HUES64 (cell line): ENCODE results near the gene AASS. TPM values are rescaled to one million over a fixed set of nuclear protein-coding genes. Genes with fewer than 3 reads are reported as not detected.
"Not testable (repeated sequence)": the region's sequence is repeated elsewhere in the genome, so short reads cannot be mapped to it uniquely, and the experiment has no call there.

Experiments used
- H3K27ac ChIP-seq: 2 replicates; pipeline ENCODE4 v1.7.0; 2013; ENCODE audit warnings: low read depth, low read length, inconsistent platforms
- H3K27me3 ChIP-seq: 2 replicates; pipeline ENCODE4 v1.6.1; 2013; ENCODE audit warnings: mild to moderate bottlenecking, low read length; ENCODE audit not compliant: insufficient read depth
- H3K36me3 ChIP-seq: 2 replicates; pipeline ENCODE4 v1.6.1; 2013; ENCODE audit warnings: mild to moderate bottlenecking, low read length; ENCODE audit not compliant: insufficient read depth
- H3K4me1 ChIP-seq: 2 replicates; pipeline ENCODE4 v1.6.1; 2013; ENCODE audit warnings: mild to moderate bottlenecking, low read length, moderate library complexity; ENCODE audit not compliant: insufficient read depth
- H3K4me3 ChIP-seq: 2 replicates; pipeline ENCODE4 v1.5.1; 2013; ENCODE audit warnings: mild to moderate bottlenecking, low read length, moderate library complexity
- H3K9ac ChIP-seq: 2 replicates; pipeline ENCODE4 v1.6.1; 2013; ENCODE audit warnings: mild to moderate bottlenecking, low read depth, low read length
- H3K9me3 ChIP-seq: 2 replicates; pipeline ENCODE4 v1.6.1; 2013; ENCODE audit warnings: low read depth, low read length; ENCODE audit not compliant: insufficient read depth
- WGBS: fragments of 150-250, 120-280 bp; methylation state at CpG from one replicate; pipeline ENCODE4 v1.1.7; 2013; ENCODE audit warnings: missing lambda C conversion rate; 5-methylcytosine and 5-hydroxymethylcytosine counted together
- polyA plus RNA-seq, 2 experiments: library from polyadenylated mRNA; stranded (reverse); fragments of 50-300 nt; gene quantifications; one replicate each; pipeline ENCODE4 v1.2.3, GENCODE V29; 2013

AASS gene
- polyA plus RNA-seq (2013, experiment 1 of 2), result 80.1 TPM
- polyA plus RNA-seq (2013, experiment 2 of 2), result 93.5 TPM

- peak within 1 kb of the TSS; percentile 89 for H3K27ac ChIP-seq
These were observed at the start of gene AASS for GRCh38 chr7:122143751-122144711. Gene AASS (minus strand): TSS chr7:122144249. CDS start chr7:122133726, 10,523 bp downstream.

GRCh38 chr7:122188785-122189184 lies 44.7 kb upstream of the AASS start:
- Histone ChIP-seq H3K4me1 (no peaks in the 10 kb centered on the region; the same call in 1 of the 2 replicates), H3K27ac (no peak overlapping the region), H3K9ac (no peak overlapping the region), H3K4me3 (no peak overlapping the region), H3K36me3 (no peaks in the 10 kb centered on the region), H3K9me3 (0 out of 2 replicates have a peak, but pooled peaks cover 4% of the 10 kb centered on the region), H3K27me3 (no peaks in the 10 kb centered on the region)

More at GRCh38 chr7:122143751-122144711, at the start of gene AASS:
- H3K27me3 ChIP-seq, result no peaks in the 10 kb centered on the region
- peak within 1 kb of the TSS; percentile 99 for H3K4me3 ChIP-seq
- 2% methylated on average over 69 of the region's 69 CpGs for WGBS
- peak within 1 kb of the TSS; percentile 92 for H3K9ac ChIP-seq
- H3K36me3 ChIP-seq, result peaks cover 2% of the 10 kb centered on the region; the same call in 1 of the 2 replicates
- H3K9me3 ChIP-seq, result no peaks in the 10 kb centered on the region
- peaks cover 49% of the 10 kb centered on the region for H3K4me1 ChIP-seq

GRCh38 chr7:122183106-122183505 lies 39.1 kb upstream of the AASS start:
- 95% methylated on average over 3 of the region's 3 CpGs for WGBS
- H3K9ac ChIP-seq, result no peak overlapping the region

GRCh38 chr7:122182081-122182480 lies 38.0 kb upstream of the AASS start:
- Histone ChIP-seq H3K27ac (no peak overlapping the region), H3K27me3 (no peaks in the 10 kb centered on the region), H3K9me3 (no peaks in the 10 kb centered on the region), H3K9ac (no peak overlapping the region), H3K36me3 (no peaks in the 10 kb centered on the region), H3K4me1 (no peaks in the 10 kb centered on the region), H3K4me3 (no peak overlapping the region)
- WGBS, result 35% methylated on average over 1 of the region's 1 CpG

More at GRCh38 chr7:122183106-122183505, 39.1 kb upstream of the AASS start:
- no peaks in the 10 kb centered on the region for H3K4me1 ChIP-seq
- no peak overlapping the region for H3K27ac ChIP-seq
- H3K36me3 ChIP-seq, result no peaks in the 10 kb centered on the region
- no peaks in the 10 kb centered on the region for H3K27me3 ChIP-seq
- H3K9me3 ChIP-seq, result no peaks in the 10 kb centered on the region
- no peak overlapping the region for H3K4me3 ChIP-seq

GRCh38 chr7:122172144-122172543 lies 28.1 kb upstream of the AASS start:
- not testable (repeated sequence) for H3K4me3 ChIP-seq, H3K27me3 ChIP-seq, H3K9me3 ChIP-seq, H3K4me1 ChIP-seq, H3K9ac ChIP-seq, H3K27ac ChIP-seq, H3K36me3 ChIP-seq
- 82% methylated on average over 2 of the region's 2 CpGs for WGBS

- Histone ChIP-seq H3K27ac (no peak overlapping the region), H3K36me3 (no peaks in the 10 kb centered on the region), H3K4me3 (no peak overlapping the region), H3K27me3 (no peaks in the 10 kb centered on the region), H3K9ac (no peak overlapping the region), H3K9me3 (no peaks in the 10 kb centered on the region), H3K4me1 (0 out of 2 replicates have a peak, but pooled peaks cover 5% of the 10 kb centered on the region)
- WGBS, result 100% methylated on average over 1 of the region's 1 CpG
These were observed 22.7 kb upstream of the AASS start for GRCh38 chr7:122166740-122167139.

GRCh38 chr7:122166275-122166674 lies 22.2 kb upstream of the AASS start:
- no peaks in the 10 kb centered on the region for H3K27me3 ChIP-seq
- H3K9ac ChIP-seq, result no peak overlapping the region
- WGBS, result 95% methylated on average over 3 of the region's 3 CpGs
- H3K9me3 ChIP-seq, result no peaks in the 10 kb centered on the region
- H3K36me3 ChIP-seq, result no peaks in the 10 kb centered on the region
- 0 out of 2 replicates have a peak, but pooled peaks cover under 1% of the 10 kb centered on the region for H3K4me1 ChIP-seq
- H3K4me3 ChIP-seq, result no peak overlapping the region
- H3K27ac ChIP-seq, result no peak overlapping the region

- Histone ChIP-seq H3K9ac (no peak overlapping the region), H3K27me3 (no peaks in the 10 kb centered on the region), H3K27ac (no peak overlapping the region), H3K9me3 (no peaks in the 10 kb centered on the region), H3K4me3 (no peak overlapping the region), H3K4me1 (no peaks in the 10 kb centered on the region; the same call in 1 of the 2 replicates), H3K36me3 (no peaks in the 10 kb centered on the region)
- WGBS, result 95% methylated on average over 3 of the region's 3 CpGs
These were observed 17.6 kb upstream of the AASS start for GRCh38 chr7:122161628-122162027.

- no peaks in the 10 kb centered on the region for H3K36me3 ChIP-seq
- no peaks in the 10 kb centered on the region for H3K9me3 ChIP-seq
- H3K27me3 ChIP-seq, result no peaks in the 10 kb centered on the region
- H3K4me1 ChIP-seq, result peaks cover 8% of the 10 kb centered on the region; the same call in 1 of the 2 replicates
- no peak overlapping the region for H3K4me3 ChIP-seq
- WGBS, result 97% methylated on average over 2 of the region's 2 CpGs
- no peak overlapping the region for H3K27ac ChIP-seq
- no peak overlapping the region for H3K9ac ChIP-seq
These were observed 11.5 kb upstream of the AASS start for GRCh38 chr7:122155566-122155965.

GRCh38 chr7:122148878-122149277 lies 4.8 kb upstream of the AASS start:
- peak overlapping the region; percentile 37; the same call in 1 of the 2 replicates for H3K9ac ChIP-seq
- H3K9me3 ChIP-seq, result no peaks in the 10 kb centered on the region
- no peak overlapping the region for H3K4me3 ChIP-seq
- WGBS, result 26% methylated on average over 2 of the region's 2 CpGs
- no peaks in the 10 kb centered on the region for H3K36me3 ChIP-seq
- H3K27me3 ChIP-seq, result no peaks in the 10 kb centered on the region
- H3K27ac ChIP-seq, result peak overlapping the region; percentile 98
- peaks cover 55% of the 10 kb centered on the region for H3K4me1 ChIP-seq

- WGBS, result 53% methylated on average over 1 of the region's 3 CpGs
- peak overlapping the region; percentile 88 for H3K27ac ChIP-seq
These were observed 4.0 kb upstream of the AASS start for GRCh38 chr7:122148081-122148480.

More at GRCh38 chr7:122148081-122148480, 4.0 kb upstream of the AASS start:
- 0 out of 2 replicates have a peak overlapping the region, but pooled peaks have one; percentile 3 for H3K4me3 ChIP-seq
- no peaks in the 10 kb centered on the region for H3K27me3 ChIP-seq
- no peaks in the 10 kb centered on the region for H3K36me3 ChIP-seq
- H3K4me1 ChIP-seq, result peaks cover 55% of the 10 kb centered on the region
- peak overlapping the region; percentile 7; the same call in 1 of the 2 replicates for H3K9ac ChIP-seq
- H3K9me3 ChIP-seq, result no peaks in the 10 kb centered on the region
